ENCODE results near the gene SOX5. TPM values are rescaled to one million over a fixed set of nuclear protein-coding genes. Genes with fewer than 3 reads are reported as not detected.

Gene SOX5
- total and polyA plus RNA-seq, 9 of the 15 experiments (the other 6 are each of a cell fraction or from before 2014, with no cell fraction given), result 8.3 to 16.5 (median 11.9) TPM

DNA sequence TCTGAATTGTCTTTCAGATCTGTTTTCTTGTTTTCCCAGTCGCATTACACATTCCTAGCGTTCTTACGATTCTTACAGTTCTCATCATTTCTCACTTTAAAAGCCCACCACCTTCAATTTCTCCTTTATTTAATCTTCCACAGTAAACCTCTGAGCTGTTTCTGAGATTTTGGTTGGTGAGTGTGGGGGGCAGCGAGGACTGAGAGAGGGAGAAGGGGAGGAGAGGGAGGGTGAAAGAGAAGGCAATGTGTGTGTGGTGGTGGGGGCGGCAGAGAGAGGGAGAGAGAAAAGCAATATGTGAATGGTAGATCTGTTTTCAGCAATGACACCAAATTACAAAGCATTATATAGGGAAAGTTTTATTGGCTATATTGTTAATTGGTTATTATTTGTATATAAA lies 282.6 kb downstream of the SOX5 start (continued):
- TF ChIP-seq, protein P1, sequence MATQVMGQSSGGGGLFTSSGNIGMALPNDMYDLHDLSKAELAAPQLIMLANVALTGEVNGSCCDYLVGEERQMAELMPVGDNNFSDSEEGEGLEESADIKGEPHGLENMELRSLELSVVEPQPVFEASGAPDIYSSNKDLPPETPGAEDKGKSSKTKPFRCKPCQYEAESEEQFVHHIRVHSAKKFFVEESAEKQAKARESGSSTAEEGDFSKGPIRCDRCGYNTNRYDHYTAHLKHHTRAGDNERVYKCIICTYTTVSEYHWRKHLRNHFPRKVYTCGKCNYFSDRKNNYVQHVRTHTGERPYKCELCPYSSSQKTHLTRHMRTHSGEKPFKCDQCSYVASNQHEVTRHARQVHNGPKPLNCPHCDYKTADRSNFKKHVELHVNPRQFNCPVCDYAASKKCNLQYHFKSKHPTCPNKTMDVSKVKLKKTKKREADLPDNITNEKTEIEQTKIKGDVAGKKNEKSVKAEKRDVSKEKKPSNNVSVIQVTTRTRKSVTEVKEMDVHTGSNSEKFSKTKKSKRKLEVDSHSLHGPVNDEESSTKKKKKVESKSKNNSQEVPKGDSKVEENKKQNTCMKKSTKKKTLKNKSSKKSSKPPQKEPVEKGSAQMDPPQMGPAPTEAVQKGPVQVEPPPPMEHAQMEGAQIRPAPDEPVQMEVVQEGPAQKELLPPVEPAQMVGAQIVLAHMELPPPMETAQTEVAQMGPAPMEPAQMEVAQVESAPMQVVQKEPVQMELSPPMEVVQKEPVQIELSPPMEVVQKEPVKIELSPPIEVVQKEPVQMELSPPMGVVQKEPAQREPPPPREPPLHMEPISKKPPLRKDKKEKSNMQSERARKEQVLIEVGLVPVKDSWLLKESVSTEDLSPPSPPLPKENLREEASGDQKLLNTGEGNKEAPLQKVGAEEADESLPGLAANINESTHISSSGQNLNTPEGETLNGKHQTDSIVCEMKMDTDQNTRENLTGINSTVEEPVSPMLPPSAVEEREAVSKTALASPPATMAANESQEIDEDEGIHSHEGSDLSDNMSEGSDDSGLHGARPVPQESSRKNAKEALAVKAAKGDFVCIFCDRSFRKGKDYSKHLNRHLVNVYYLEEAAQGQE (IDR thresholded peaks at IDR 0.05; ENCODE audit: borderline replicate concordance), result no peak
- TF ChIP-seq, protein P1 (CRISPR knock-in tag; IDR thresholded peaks at IDR 0.05; ENCODE audit: low read depth), result no peak

DNA sequence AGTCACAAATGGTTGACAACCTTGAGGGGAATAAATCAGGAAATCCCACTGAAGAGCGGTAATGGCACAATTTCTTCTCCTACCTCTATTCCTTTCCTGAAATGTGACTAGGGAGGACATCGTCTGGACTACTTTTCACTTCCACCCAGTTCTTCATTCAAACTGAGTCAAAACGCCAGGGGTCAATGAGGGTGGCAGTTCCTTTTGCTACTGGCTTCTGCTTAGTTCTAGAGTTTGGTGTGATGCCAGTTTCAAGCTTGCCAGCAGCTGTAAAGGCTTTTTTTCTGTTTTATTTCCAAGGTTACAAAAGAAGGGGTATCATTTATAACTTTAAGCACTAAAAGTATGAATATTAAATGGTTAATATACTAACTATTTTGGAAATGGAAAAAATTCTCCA lies 286.5 kb downstream of the SOX5 start:
- in situ Hi-C loops (cut with MboI), result no loop called here
- H3K79me2 ChIP-seq (ENCODE audit: control insufficient read depth, insufficient read depth, low read length), result no peaks in the 10 kb centered on the region
- H4K20me1 ChIP-seq (replicated peaks; ENCODE audit: control insufficient read depth, insufficient read depth, low read length), result no peaks in the 10 kb centered on the region
- H3K4me2 ChIP-seq (ENCODE audit: insufficient read depth, low read length), result no peak overlapping the region
- FAIRE-seq (no peak), DNase-seq (ENCODE audit: extremely low read depth in 1 of 4, low spot score in 3 of 4) (no peak), ATAC-seq (no peak)
- H2AFZ ChIP-seq (ENCODE audit: low read depth, low read length), result no peak overlapping the region
- no peaks in the 10 kb centered on the region for H3K9me1 ChIP-seq (ENCODE audit: control insufficient read depth, insufficient read depth, low read length)
- BruUV-seq (replicated peaks), result no TSS peak
- no peaks in the 10 kb centered on the region for H3K9me3 ChIP-seq (replicated peaks; ENCODE audit: control insufficient read depth, insufficient read depth, low read depth, low read length)
- H3K4me3 ChIP-seq, result no peak overlapping the region
- CTCF ChIA-PET (ENCODE audit: low intra/inter-chr PET ratio), result no interaction called here
- H3K27me3 ChIP-seq (ENCODE audit: control insufficient read depth in 2 of 2, insufficient read depth in 2 of 2, low read length in 2 of 2), result no peaks in the 10 kb centered on the region
- intact Hi-C loops (cut with micrococcal nuclease), result no loop called here
- no peaks in the 10 kb centered on the region for H3K4me1 ChIP-seq (replicated peaks in 1 of 2; ENCODE audit: control insufficient read depth in 2 of 2, insufficient read depth in 2 of 2, low read length in 2 of 2)
- H3K9ac ChIP-seq (ENCODE audit: insufficient read depth in 1 of 2, low read depth in 2 of 2, low read length in 2 of 2), result no peak overlapping the region
- 86% methylated on average over 3 of the region's 3 CpGs for WGBS (ENCODE audit: insufficient coverage, low coverage, missing lambda C conversion rate)
- H3K27ac ChIP-seq (ENCODE audit: extremely low read depth, low read depth, low read length), result no peak overlapping the region
- POLR2A ChIA-PET, result interaction anchor here (0.6 kb wide), 1 partner anchor 7 kb away, joined by 3 read pairs; no protein-coding TSS in a partner anchor
- H3K36me3 ChIP-seq (ENCODE audit: control insufficient read depth, insufficient read depth, low read length), result no peaks in the 10 kb centered on the region
- TF ChIP-seq PTRF (tag; IDR thresholded peaks at IDR 0.05) (no peak), ZNF124 (CRISPR knock-in tag; IDR thresholded peaks at IDR 0.05) (no peak), RBM39 (optimal IDR thresholded peaks at IDR 0.05; ENCODE audit: low read depth, low read length) (no peak), TCF3 (CRISPR knock-in tag; IDR thresholded peaks at IDR 0.05) (no peak), MCM2 (IDR thresholded peaks at IDR 0.05; ENCODE audit: low read depth) (no peak), CBX3 (IDR thresholded peaks at IDR 0.05; ENCODE audit: borderline replicate concordance in 1 of 2, low read length in 2 of 2) (no peak), ZNF699 (CRISPR knock-in tag; IDR thresholded peaks at IDR 0.05; ENCODE audit: insufficient replicate concordance) (no peak), ZNF24 (IDR thresholded peaks at IDR 0.05) (no peak)
- TF ChIP-seq, protein P2, sequence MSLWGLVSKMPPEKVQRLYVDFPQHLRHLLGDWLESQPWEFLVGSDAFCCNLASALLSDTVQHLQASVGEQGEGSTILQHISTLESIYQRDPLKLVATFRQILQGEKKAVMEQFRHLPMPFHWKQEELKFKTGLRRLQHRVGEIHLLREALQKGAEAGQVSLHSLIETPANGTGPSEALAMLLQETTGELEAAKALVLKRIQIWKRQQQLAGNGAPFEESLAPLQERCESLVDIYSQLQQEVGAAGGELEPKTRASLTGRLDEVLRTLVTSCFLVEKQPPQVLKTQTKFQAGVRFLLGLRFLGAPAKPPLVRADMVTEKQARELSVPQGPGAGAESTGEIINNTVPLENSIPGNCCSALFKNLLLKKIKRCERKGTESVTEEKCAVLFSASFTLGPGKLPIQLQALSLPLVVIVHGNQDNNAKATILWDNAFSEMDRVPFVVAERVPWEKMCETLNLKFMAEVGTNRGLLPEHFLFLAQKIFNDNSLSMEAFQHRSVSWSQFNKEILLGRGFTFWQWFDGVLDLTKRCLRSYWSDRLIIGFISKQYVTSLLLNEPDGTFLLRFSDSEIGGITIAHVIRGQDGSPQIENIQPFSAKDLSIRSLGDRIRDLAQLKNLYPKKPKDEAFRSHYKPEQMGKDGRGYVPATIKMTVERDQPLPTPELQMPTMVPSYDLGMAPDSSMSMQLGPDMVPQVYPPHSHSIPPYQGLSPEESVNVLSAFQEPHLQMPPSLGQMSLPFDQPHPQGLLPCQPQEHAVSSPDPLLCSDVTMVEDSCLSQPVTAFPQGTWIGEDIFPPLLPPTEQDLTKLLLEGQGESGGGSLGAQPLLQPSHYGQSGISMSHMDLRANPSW (CRISPR knock-in tag; IDR thresholded peaks at IDR 0.05), result no peak
